HEK293 (cell line): Measurements from ENCODE around the gene ZNF385D.

ENCODE experiments used
- KLF1 ChIP-seq: fragments of 450-650 bp; formaldehyde crosslinking; IDR thresholded peaks from 2 replicates; pipeline ENCODE4 v1.5.1; 2016; ENCODE audit warnings: missing biosample characterization, missing genetic modification characterization
- MYNN ChIP-seq: fragments of 450-650 bp; formaldehyde crosslinking; IDR thresholded peaks from 2 replicates; pipeline ENCODE4 v1.5.1; 2016; ENCODE audit warnings: missing biosample characterization, missing genetic modification characterization, borderline replicate concordance
- ZFP3 ChIP-seq: fragments of 450-650 bp; formaldehyde crosslinking; IDR thresholded peaks from 2 replicates; pipeline ENCODE4 v1.5.1; 2016; ENCODE audit warnings: low read depth, missing biosample characterization, missing genetic modification characterization
- ZNF121 ChIP-seq: fragments of 450-650 bp; formaldehyde crosslinking; IDR thresholded peaks from 2 replicates; pipeline ENCODE4 v1.5.1; 2016; ENCODE audit warnings: missing biosample characterization, missing genetic modification characterization
- ZNF239 ChIP-seq: fragments of 450-650 bp; formaldehyde crosslinking; IDR thresholded peaks from 2 replicates; pipeline ENCODE4 v1.5.1; 2016; ENCODE audit warnings: missing biosample characterization, missing genetic modification characterization
- ZNF561 ChIP-seq: fragments of 450-650 bp; IDR thresholded peaks from 2 replicates; pipeline ENCODE4 v1.5.1; 2018; ENCODE audit warnings: missing biosample characterization, missing genetic modification characterization, borderline replicate concordance
- ZNF670 ChIP-seq: fragments of 450-650 bp; formaldehyde crosslinking; IDR thresholded peaks from 2 replicates; pipeline ENCODE4 v1.5.1; 2016; ENCODE audit warnings: missing biosample characterization, missing genetic modification characterization, low read depth
- TF ChIP-seq, protein P1 (sequence below): fragments of 450-650 bp; formaldehyde crosslinking; IDR thresholded peaks from 2 replicates; pipeline ENCODE4 v1.5.1; 2016; ENCODE audit warnings: missing biosample characterization, missing genetic modification characterization
- TF ChIP-seq, protein P2 (sequence below): fragments of 450-650 bp; formaldehyde crosslinking; IDR thresholded peaks from 2 replicates; pipeline ENCODE4 v1.5.1; 2016; ENCODE audit warnings: missing biosample characterization, missing genetic modification characterization
- TF ChIP-seq, protein P3 (sequence below): fragments of 450-650 bp; formaldehyde crosslinking; IDR thresholded peaks from 2 replicates; pipeline ENCODE4 v1.5.1; 2016; ENCODE audit warnings: missing biosample characterization, missing genetic modification characterization
- TF ChIP-seq, protein P4 (sequence below): fragments of 450-650 bp; IDR thresholded peaks from 2 replicates; pipeline ENCODE4 v1.5.1; 2018; ENCODE audit warnings: missing biosample characterization, mild to moderate bottlenecking, missing genetic modification characterization

DNA sequence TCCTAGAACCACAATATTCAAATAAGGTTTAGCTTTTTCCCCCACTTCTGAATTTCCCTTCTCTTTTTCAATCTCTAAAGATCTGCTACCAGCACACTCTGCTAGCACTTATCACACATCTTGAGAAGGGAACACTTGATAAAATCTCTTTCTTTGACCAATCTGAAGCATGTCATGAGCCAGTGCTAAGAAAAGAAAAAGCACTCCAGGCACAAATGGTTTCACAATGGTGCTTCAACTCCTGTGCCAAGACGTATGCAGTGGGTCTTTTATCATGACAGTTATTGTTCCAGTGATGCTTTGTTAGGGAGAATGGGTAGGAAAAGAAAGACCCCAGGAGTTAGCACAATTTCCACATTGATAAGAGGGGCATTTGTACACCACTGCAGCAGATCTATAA, 248.4 kb downstream of the ZNF385D start:
- TF ChIP-seq, protein P1, sequence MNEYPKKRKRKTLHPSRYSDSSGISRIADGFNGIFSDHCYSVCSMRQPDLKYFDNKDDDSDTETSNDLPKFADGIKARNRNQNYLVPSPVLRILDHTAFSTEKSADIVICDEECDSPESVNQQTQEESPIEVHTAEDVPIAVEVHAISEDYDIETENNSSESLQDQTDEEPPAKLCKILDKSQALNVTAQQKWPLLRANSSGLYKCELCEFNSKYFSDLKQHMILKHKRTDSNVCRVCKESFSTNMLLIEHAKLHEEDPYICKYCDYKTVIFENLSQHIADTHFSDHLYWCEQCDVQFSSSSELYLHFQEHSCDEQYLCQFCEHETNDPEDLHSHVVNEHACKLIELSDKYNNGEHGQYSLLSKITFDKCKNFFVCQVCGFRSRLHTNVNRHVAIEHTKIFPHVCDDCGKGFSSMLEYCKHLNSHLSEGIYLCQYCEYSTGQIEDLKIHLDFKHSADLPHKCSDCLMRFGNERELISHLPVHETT (tag by site-specific recombination) = no peak
- TF ChIP-seq MYNN (no peak), ZFP3 (no peak), ZNF121 (no peak), ZNF239 (tag by site-specific recombination) (no peak), ZNF670 (tag by site-specific recombination) (no peak), ZNF561 (tag by site-specific recombination) (no peak), KLF1 (tag by site-specific recombination) (no peak)
- TF ChIP-seq, protein P2, sequence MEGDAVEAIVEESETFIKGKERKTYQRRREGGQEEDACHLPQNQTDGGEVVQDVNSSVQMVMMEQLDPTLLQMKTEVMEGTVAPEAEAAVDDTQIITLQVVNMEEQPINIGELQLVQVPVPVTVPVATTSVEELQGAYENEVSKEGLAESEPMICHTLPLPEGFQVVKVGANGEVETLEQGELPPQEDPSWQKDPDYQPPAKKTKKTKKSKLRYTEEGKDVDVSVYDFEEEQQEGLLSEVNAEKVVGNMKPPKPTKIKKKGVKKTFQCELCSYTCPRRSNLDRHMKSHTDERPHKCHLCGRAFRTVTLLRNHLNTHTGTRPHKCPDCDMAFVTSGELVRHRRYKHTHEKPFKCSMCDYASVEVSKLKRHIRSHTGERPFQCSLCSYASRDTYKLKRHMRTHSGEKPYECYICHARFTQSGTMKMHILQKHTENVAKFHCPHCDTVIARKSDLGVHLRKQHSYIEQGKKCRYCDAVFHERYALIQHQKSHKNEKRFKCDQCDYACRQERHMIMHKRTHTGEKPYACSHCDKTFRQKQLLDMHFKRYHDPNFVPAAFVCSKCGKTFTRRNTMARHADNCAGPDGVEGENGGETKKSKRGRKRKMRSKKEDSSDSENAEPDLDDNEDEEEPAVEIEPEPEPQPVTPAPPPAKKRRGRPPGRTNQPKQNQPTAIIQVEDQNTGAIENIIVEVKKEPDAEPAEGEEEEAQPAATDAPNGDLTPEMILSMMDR (tag by site-specific recombination) = no peak
- TF ChIP-seq, protein P3, sequence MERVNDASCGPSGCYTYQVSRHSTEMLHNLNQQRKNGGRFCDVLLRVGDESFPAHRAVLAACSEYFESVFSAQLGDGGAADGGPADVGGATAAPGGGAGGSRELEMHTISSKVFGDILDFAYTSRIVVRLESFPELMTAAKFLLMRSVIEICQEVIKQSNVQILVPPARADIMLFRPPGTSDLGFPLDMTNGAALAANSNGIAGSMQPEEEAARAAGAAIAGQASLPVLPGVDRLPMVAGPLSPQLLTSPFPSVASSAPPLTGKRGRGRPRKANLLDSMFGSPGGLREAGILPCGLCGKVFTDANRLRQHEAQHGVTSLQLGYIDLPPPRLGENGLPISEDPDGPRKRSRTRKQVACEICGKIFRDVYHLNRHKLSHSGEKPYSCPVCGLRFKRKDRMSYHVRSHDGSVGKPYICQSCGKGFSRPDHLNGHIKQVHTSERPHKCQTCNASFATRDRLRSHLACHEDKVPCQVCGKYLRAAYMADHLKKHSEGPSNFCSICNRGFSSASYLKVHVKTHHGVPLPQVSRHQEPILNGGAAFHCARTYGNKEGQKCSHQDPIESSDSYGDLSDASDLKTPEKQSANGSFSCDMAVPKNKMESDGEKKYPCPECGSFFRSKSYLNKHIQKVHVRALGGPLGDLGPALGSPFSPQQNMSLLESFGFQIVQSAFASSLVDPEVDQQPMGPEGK = no peak
- TF ChIP-seq, protein P4, sequence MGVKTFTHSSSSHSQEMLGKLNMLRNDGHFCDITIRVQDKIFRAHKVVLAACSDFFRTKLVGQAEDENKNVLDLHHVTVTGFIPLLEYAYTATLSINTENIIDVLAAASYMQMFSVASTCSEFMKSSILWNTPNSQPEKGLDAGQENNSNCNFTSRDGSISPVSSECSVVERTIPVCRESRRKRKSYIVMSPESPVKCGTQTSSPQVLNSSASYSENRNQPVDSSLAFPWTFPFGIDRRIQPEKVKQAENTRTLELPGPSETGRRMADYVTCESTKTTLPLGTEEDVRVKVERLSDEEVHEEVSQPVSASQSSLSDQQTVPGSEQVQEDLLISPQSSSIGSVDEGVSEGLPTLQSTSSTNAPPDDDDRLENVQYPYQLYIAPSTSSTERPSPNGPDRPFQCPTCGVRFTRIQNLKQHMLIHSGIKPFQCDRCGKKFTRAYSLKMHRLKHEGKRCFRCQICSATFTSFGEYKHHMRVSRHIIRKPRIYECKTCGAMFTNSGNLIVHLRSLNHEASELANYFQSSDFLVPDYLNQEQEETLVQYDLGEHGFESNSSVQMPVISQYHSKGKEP (tag by site-specific recombination) = no peak
